ENCODE results near the gene DENR. TPM values are rescaled to one million over a fixed set of nuclear protein-coding genes. Genes with fewer than 3 reads are reported as not detected.
A peak's percentile ranks its signal among the peaks of the same experiment; 100 is the strongest.

The DENR gene
- total RNA-seq, 2 experiments from 2014 or later, result 29.9 to 31.1 TPM

- no peaks in the 10 kb centered on the region for H3K36me3 Mint-ChIP-seq (ENCODE audit: low read depth)
- intact Hi-C loops (cut with DNase I, micrococcal nuclease), result no loop called here
- DNase-seq (no peak), ATAC-seq (ENCODE audit: poor library complexity) (no peak)
- H3K36me3 ChIP-seq (ENCODE audit: insufficient read depth, low read length), result no peaks in the 10 kb centered on the region
- H3K4me1 ChIP-seq (ENCODE audit: insufficient read depth, low read length), result no peaks in the 10 kb centered on the region
- no peaks in the 10 kb centered on the region for H3K9me3 ChIP-seq (ENCODE audit: control insufficient read depth in 1 of 2, insufficient read depth in 1 of 2, low read length in 2 of 2)
- ChIA-PET POLR2A (no interaction called here), CTCF (interaction anchor here (0.7 kb wide), 1 partner anchor 240 kb away, joined by 3 read pairs; the partner anchor contains the start of gene ZCCHC8)
- no peak overlapping the region for H3K27ac Mint-ChIP-seq
- H3K27ac ChIP-seq (ENCODE audit: low read depth in 1 of 2, low read length in 2 of 2), result no peak overlapping the region
- peaks cover 0 to 3% of the 10 kb centered on the region in 2 experiments for H3K27me3 ChIP-seq (ENCODE audit: control insufficient read depth in 1 of 2, insufficient read depth in 2 of 2, low read length in 2 of 2)
- H3K4me3 Mint-ChIP-seq, result no peak overlapping the region
- H3K4me3 ChIP-seq (ENCODE audit: low read length), result no peak overlapping the region
- no peaks in the 10 kb centered on the region for H3K9me3 Mint-ChIP-seq
- no peaks in the 10 kb centered on the region for H3K4me1 Mint-ChIP-seq (ENCODE audit: low read depth)
- no peaks in the 10 kb centered on the region for H3K27me3 Mint-ChIP-seq
- no peak for TF ChIP-seq CTCF (IDR thresholded peaks at IDR 0.05)
Measured at GRCh38 chr12:122740351-122740750, 12.3 kb upstream of the DENR start.

- Mint-ChIP-seq H3K4me3 (no peak overlapping the region), H3K27ac (no peak overlapping the region), H3K27me3 (no peaks in the 10 kb centered on the region), H3K36me3 (ENCODE audit: low read depth) (no peaks in the 10 kb centered on the region), H3K9me3 (no peaks in the 10 kb centered on the region), H3K4me1 (ENCODE audit: low read depth) (no peaks in the 10 kb centered on the region)
- CTCF ChIA-PET, result no interaction called here
- Histone ChIP-seq H3K36me3 (ENCODE audit: insufficient read depth, low read length) (no peaks in the 10 kb centered on the region), H3K27me3 (ENCODE audit: control insufficient read depth in 1 of 2, insufficient read depth in 2 of 2, low read length in 2 of 2) (peaks cover 0 to 3% of the 10 kb centered on the region in 2 experiments), H3K27ac (ENCODE audit: low read depth in 1 of 2, low read length in 2 of 2) (no peak overlapping the region), H3K9me3 (ENCODE audit: control insufficient read depth in 1 of 2, insufficient read depth in 1 of 2, low read length in 2 of 2) (no peaks in the 10 kb centered on the region), H3K4me1 (ENCODE audit: insufficient read depth, low read length) (no peaks in the 10 kb centered on the region), H3K4me3 (ENCODE audit: low read length) (no peak overlapping the region)
- TF ChIP-seq CTCF (IDR thresholded peaks at IDR 0.05), result no peak
- peak in 2 of 14 experiments; percentile 54 to 62 for DNase-seq
- ATAC-seq (ENCODE audit: poor library complexity), result no peak
- POLR2A ChIA-PET, result no interaction called here
- intact Hi-C loops (cut with DNase I, micrococcal nuclease), result no loop called here
Measured at GRCh38 chr12:122743895-122744525, 8.6 kb upstream of the DENR start.

- POLR2A ChIA-PET, result no interaction called here
- no peak overlapping the region for H3K27ac Mint-ChIP-seq
- no peaks in the 10 kb centered on the region for H3K36me3 ChIP-seq (ENCODE audit: insufficient read depth, low read length)
- CTCF ChIA-PET, result no interaction called here
- DNase-seq, result no peak
- intact Hi-C loops (cut with DNase I, micrococcal nuclease), result no loop called here
- peaks cover 2% of the 10 kb centered on the region for H3K36me3 Mint-ChIP-seq (ENCODE audit: low read depth)
- peaks cover 0 to 3% of the 10 kb centered on the region in 2 experiments for H3K27me3 ChIP-seq (ENCODE audit: control insufficient read depth in 1 of 2, insufficient read depth in 2 of 2, low read length in 2 of 2)
- no peaks in the 10 kb centered on the region for H3K27me3 Mint-ChIP-seq
- TF ChIP-seq CTCF (IDR thresholded peaks at IDR 0.05), result no peak
- no peak overlapping the region for H3K4me3 Mint-ChIP-seq
- H3K9me3 ChIP-seq (ENCODE audit: control insufficient read depth in 1 of 2, insufficient read depth in 1 of 2, low read length in 2 of 2), result no peaks in the 10 kb centered on the region
- no peaks in the 10 kb centered on the region for H3K9me3 Mint-ChIP-seq
- H3K4me1 Mint-ChIP-seq (ENCODE audit: low read depth), result peaks cover 11% of the 10 kb centered on the region
- no peak overlapping the region for H3K27ac ChIP-seq (ENCODE audit: low read depth in 1 of 2, low read length in 2 of 2)
- no peak for ATAC-seq (ENCODE audit: poor library complexity)
- peaks cover 4% of the 10 kb centered on the region for H3K4me1 ChIP-seq (ENCODE audit: insufficient read depth, low read length)
- H3K4me3 ChIP-seq (ENCODE audit: low read length), result no peak overlapping the region
Measured at GRCh38 chr12:122747224-122748135, 5.1 kb upstream of the DENR start.
